Measurements from ENCODE around the gene SGCA.
A peak's percentile ranks its signal among the peaks of the same experiment; 100 is the strongest.

The SGCA gene

GRCh38 chr17:50157891-50158290 is 7.9 kb upstream of the SGCA start:
- H3K4me1 ChIP-seq (ENCODE audit: control insufficient read depth in 1 of 2, insufficient read depth in 2 of 2, low read length in 2 of 2), result peaks cover 20 to 21% of the 10 kb centered on the region in 2 donors
- no peak overlapping the region for H3K27ac ChIP-seq (ENCODE audit: low read depth, low read length)
- H3K9ac ChIP-seq (ENCODE audit: low read depth in 1 of 2, low read length in 2 of 2), result no peak overlapping the region
- H3K9me3 ChIP-seq (ENCODE audit: control insufficient read depth in 1 of 2, low read length in 2 of 2), result no peaks in the 10 kb centered on the region
- H3K4me3 ChIP-seq (ENCODE audit: low read depth in 1 of 2, low read length in 2 of 2), result no peak overlapping the region
- no peaks in the 10 kb centered on the region for H3K36me3 ChIP-seq (ENCODE audit: control insufficient read depth in 1 of 2, insufficient read depth in 2 of 2, low read length in 2 of 2)
- H3K27me3 ChIP-seq (ENCODE audit: control insufficient read depth in 1 of 2, insufficient read depth in 2 of 2, low read length in 2 of 2), result no peaks in the 10 kb centered on the region

- peak overlapping the region; percentile 65 to 77 for H3K9ac ChIP-seq (ENCODE audit: low read depth in 1 of 2, low read length in 2 of 2)
- H3K27ac ChIP-seq (ENCODE audit: low read depth, low read length), result no peak overlapping the region
- H3K9me3 ChIP-seq (ENCODE audit: control insufficient read depth in 1 of 2, low read length in 2 of 2), result no peaks in the 10 kb centered on the region
- H3K27me3 ChIP-seq (ENCODE audit: control insufficient read depth in 1 of 2, insufficient read depth in 2 of 2, low read length in 2 of 2), result no peaks in the 10 kb centered on the region
- peaks cover 9 to 10% of the 10 kb centered on the region in 2 donors for H3K4me1 ChIP-seq (ENCODE audit: control insufficient read depth in 1 of 2, insufficient read depth in 2 of 2, low read length in 2 of 2)
- H3K4me3 ChIP-seq (ENCODE audit: low read depth in 1 of 2, low read length in 2 of 2), result peak overlapping the region; percentile 72 to 78
- no peaks in the 10 kb centered on the region for H3K36me3 ChIP-seq (ENCODE audit: control insufficient read depth in 1 of 2, insufficient read depth in 2 of 2, low read length in 2 of 2)
Observed at GRCh38 chr17:50161023-50161910, 4.5 kb upstream of the SGCA start.

- H3K4me1 ChIP-seq (ENCODE audit: control insufficient read depth in 1 of 2, insufficient read depth in 2 of 2, low read length in 2 of 2), result peaks cover 9 to 10% of the 10 kb centered on the region in 2 donors
- H3K4me3 ChIP-seq (ENCODE audit: low read depth in 1 of 2, low read length in 2 of 2), result peak overlapping the region; percentile 72 to 78
- H3K27ac ChIP-seq (ENCODE audit: low read depth, low read length), result no peak overlapping the region
- peak overlapping the region in 1 of 2 donors; percentile 65 for H3K9ac ChIP-seq (ENCODE audit: low read depth in 1 of 2, low read length in 2 of 2)
- H3K27me3 ChIP-seq (ENCODE audit: control insufficient read depth in 1 of 2, insufficient read depth in 2 of 2, low read length in 2 of 2), result no peaks in the 10 kb centered on the region
- no peaks in the 10 kb centered on the region for H3K9me3 ChIP-seq (ENCODE audit: control insufficient read depth in 1 of 2, low read length in 2 of 2)
- H3K36me3 ChIP-seq (ENCODE audit: control insufficient read depth in 1 of 2, insufficient read depth in 2 of 2, low read length in 2 of 2), result no peaks in the 10 kb centered on the region
Observed at GRCh38 chr17:50161911-50162288, 3.9 kb upstream of the SGCA start.

- no peak overlapping the region for H3K4me3 ChIP-seq (ENCODE audit: low read depth in 1 of 2, low read length in 2 of 2)
- no peaks in the 10 kb centered on the region for H3K27me3 ChIP-seq (ENCODE audit: control insufficient read depth in 1 of 2, insufficient read depth in 2 of 2, low read length in 2 of 2)
- H3K27ac ChIP-seq (ENCODE audit: low read depth, low read length), result no peak overlapping the region
- no peaks in the 10 kb centered on the region for H3K36me3 ChIP-seq (ENCODE audit: control insufficient read depth in 1 of 2, insufficient read depth in 2 of 2, low read length in 2 of 2)
- H3K4me1 ChIP-seq (ENCODE audit: control insufficient read depth in 1 of 2, insufficient read depth in 2 of 2, low read length in 2 of 2), result peaks cover 9 to 10% of the 10 kb centered on the region in 2 donors
- H3K9ac ChIP-seq (ENCODE audit: low read depth in 1 of 2, low read length in 2 of 2), result no peak overlapping the region
- H3K9me3 ChIP-seq (ENCODE audit: control insufficient read depth in 1 of 2, low read length in 2 of 2), result no peaks in the 10 kb centered on the region
Observed at GRCh38 chr17:50162466-50163254, 3.1 kb upstream of the SGCA start.

- Histone ChIP-seq H3K9ac (ENCODE audit: low read depth in 1 of 2, low read length in 2 of 2) (no peak overlapping the region), H3K27ac (ENCODE audit: low read depth, low read length) (no peak overlapping the region), H3K36me3 (ENCODE audit: control insufficient read depth in 1 of 2, insufficient read depth in 2 of 2, low read length in 2 of 2) (no peaks in the 10 kb centered on the region), H3K4me3 (ENCODE audit: low read depth in 1 of 2, low read length in 2 of 2) (no peak overlapping the region), H3K27me3 (ENCODE audit: control insufficient read depth in 1 of 2, insufficient read depth in 2 of 2, low read length in 2 of 2) (no peaks in the 10 kb centered on the region), H3K4me1 (ENCODE audit: control insufficient read depth in 1 of 2, insufficient read depth in 2 of 2, low read length in 2 of 2) (peaks cover 9 to 14% of the 10 kb centered on the region in 2 donors), H3K9me3 (ENCODE audit: control insufficient read depth in 1 of 2, low read length in 2 of 2) (no peaks in the 10 kb centered on the region)
Observed at GRCh38 chr17:50163843-50164696, 1.7 kb upstream of the SGCA start.

- H3K4me1 ChIP-seq (ENCODE audit: control insufficient read depth in 1 of 2, insufficient read depth in 2 of 2, low read length in 2 of 2), result peaks cover 9 to 15% of the 10 kb centered on the region in 2 donors
- no peaks in the 10 kb centered on the region for H3K9me3 ChIP-seq (ENCODE audit: control insufficient read depth in 1 of 2, low read length in 2 of 2)
- H3K36me3 ChIP-seq (ENCODE audit: control insufficient read depth in 1 of 2, insufficient read depth in 2 of 2, low read length in 2 of 2), result no peaks in the 10 kb centered on the region
- H3K27ac ChIP-seq (ENCODE audit: low read depth, low read length), result no peak overlapping the region
- H3K27me3 ChIP-seq (ENCODE audit: control insufficient read depth in 1 of 2, insufficient read depth in 2 of 2, low read length in 2 of 2), result no peaks in the 10 kb centered on the region
- H3K4me3 ChIP-seq (ENCODE audit: low read depth in 1 of 2, low read length in 2 of 2), result no peak overlapping the region
- H3K9ac ChIP-seq (ENCODE audit: low read depth in 1 of 2, low read length in 2 of 2), result no peak overlapping the region
Observed at GRCh38 chr17:50164697-50164988, 1.2 kb upstream of the SGCA start.

- Histone ChIP-seq H3K4me1 (ENCODE audit: control insufficient read depth in 1 of 2, insufficient read depth in 2 of 2, low read length in 2 of 2) (peaks cover 9 to 15% of the 10 kb centered on the region in 2 donors), H3K27me3 (ENCODE audit: control insufficient read depth in 1 of 2, insufficient read depth in 2 of 2, low read length in 2 of 2) (no peaks in the 10 kb centered on the region), H3K9ac (ENCODE audit: low read depth in 1 of 2, low read length in 2 of 2) (no peak overlapping the region), H3K36me3 (ENCODE audit: control insufficient read depth in 1 of 2, insufficient read depth in 2 of 2, low read length in 2 of 2) (no peaks in the 10 kb centered on the region), H3K9me3 (ENCODE audit: control insufficient read depth in 1 of 2, low read length in 2 of 2) (no peaks in the 10 kb centered on the region), H3K27ac (ENCODE audit: low read depth, low read length) (no peak overlapping the region), H3K4me3 (ENCODE audit: low read depth in 1 of 2, low read length in 2 of 2) (no peak overlapping the region)
Observed at GRCh38 chr17:50165066-50165465, 739 bp upstream of the SGCA start.

GRCh38 chr17:50165466-50165865 is 339 bp upstream of the SGCA start:
- Histone ChIP-seq H3K27me3 (ENCODE audit: control insufficient read depth in 1 of 2, insufficient read depth in 2 of 2, low read length in 2 of 2) (no peaks in the 10 kb centered on the region), H3K27ac (ENCODE audit: low read depth, low read length) (no peak overlapping the region), H3K9ac (ENCODE audit: low read depth in 1 of 2, low read length in 2 of 2) (no peak overlapping the region), H3K9me3 (ENCODE audit: control insufficient read depth in 1 of 2, low read length in 2 of 2) (no peaks in the 10 kb centered on the region), H3K4me1 (ENCODE audit: control insufficient read depth in 1 of 2, insufficient read depth in 2 of 2, low read length in 2 of 2) (peaks cover 9 to 15% of the 10 kb centered on the region in 2 donors), H3K4me3 (ENCODE audit: low read depth in 1 of 2, low read length in 2 of 2) (no peak overlapping the region), H3K36me3 (ENCODE audit: control insufficient read depth in 1 of 2, insufficient read depth in 2 of 2, low read length in 2 of 2) (no peaks in the 10 kb centered on the region)

GRCh38 chr17:50166518-50167181 is 845 bp downstream of the SGCA start:
- Histone ChIP-seq H3K4me1 (ENCODE audit: control insufficient read depth in 1 of 2, insufficient read depth in 2 of 2, low read length in 2 of 2) (peaks cover 0 to 8% of the 10 kb centered on the region in 2 donors), H3K27ac (ENCODE audit: low read depth, low read length) (no peak overlapping the region), H3K36me3 (ENCODE audit: control insufficient read depth in 1 of 2, insufficient read depth in 2 of 2, low read length in 2 of 2) (no peaks in the 10 kb centered on the region), H3K9me3 (ENCODE audit: control insufficient read depth in 1 of 2, low read length in 2 of 2) (no peaks in the 10 kb centered on the region), H3K4me3 (ENCODE audit: low read depth in 1 of 2, low read length in 2 of 2) (no peak overlapping the region), H3K9ac (ENCODE audit: low read depth in 1 of 2, low read length in 2 of 2) (no peak overlapping the region), H3K27me3 (ENCODE audit: control insufficient read depth in 1 of 2, insufficient read depth in 2 of 2, low read length in 2 of 2) (no peaks in the 10 kb centered on the region)

Measured in duodenal mucosa (tissue), 2 donors.